Suprapubic skin (tissue), 4 donors: ENCODE results near the gene ANKRD40. TPM values are rescaled to one million over a fixed set of nuclear protein-coding genes. Genes with fewer than 3 reads are reported as not detected.

Experiments
- DNase-seq, 2 donors: peaks; one replicate each; pipeline ENCODE4 v3.0.0-alpha.2; 2019; ENCODE audit warnings: low spot score in 2 of 2
- H3K27ac ChIP-seq: fragments of 200-600 bp; sonication (generic); one replicate; pipeline ENCODE4 v1.5.1; 2019
- H3K27me3 ChIP-seq: fragments of 200-600 bp; sonication (generic); one replicate; pipeline ENCODE4 v1.5.1; 2019
- H3K36me3 ChIP-seq: fragments of 200-600 bp; sonication (generic); one replicate; pipeline ENCODE4 v1.5.1; 2019
- H3K4me1 ChIP-seq: fragments of 200-600 bp; sonication (generic); one replicate; pipeline ENCODE4 v1.5.1; 2019
- H3K4me3 ChIP-seq: fragments of 200-600 bp; sonication (generic); one replicate; pipeline ENCODE4 v1.5.1; 2019; ENCODE audit warnings: mild to moderate bottlenecking
- H3K9me3 ChIP-seq: fragments of 200-600 bp; sonication (generic); one replicate; pipeline ENCODE4 v1.5.1; 2019
- CTCF ChIP-seq, 2 donors: fragments of 200-600 bp in 1 of 2; fragments of 450-650 bp in 1 of 2; sonication (generic) in 1 of 2; IDR thresholded peaks; one replicate each; pipeline ENCODE4 v1.5.1; 2016 to 2019; ENCODE audit warnings: antibody characterized with exemption in 2 of 2, mild to moderate bottlenecking in 1 of 2, moderate library complexity in 1 of 2
- EP300 ChIP-seq: sonication (generic); formaldehyde crosslinking; IDR thresholded peaks from one replicate; pipeline ENCODE4 v1.6.1; 2017; ENCODE audit warnings: antibody characterized with exemption
- POLR2A ChIP-seq, 2 donors: fragments of 450-650 bp; IDR thresholded peaks; one replicate each; pipeline ENCODE4 v1.6.1; 2017; ENCODE audit warnings: antibody characterized with exemption in 2 of 2, mild to moderate bottlenecking in 2 of 2, moderate library complexity in 2 of 2
- POLR2AphosphoS5 ChIP-seq, 3 donors: sonication (generic); formaldehyde crosslinking; IDR thresholded peaks; one replicate each; pipeline ENCODE4 v1.6.1; 2017; ENCODE audit warnings: antibody characterized with exemption in 3 of 3
- WGBS: methylation state at CpG from one replicate; pipeline ENCODE4 v1.1.5; 2018; 5-methylcytosine and 5-hydroxymethylcytosine counted together
- total RNA-seq, 4 donors: library from RNA; depleted of rRNA; stranded (reverse); fragments of >200 nt; gene quantifications; one replicate each; pipeline ENCODE4 v1.1.0, GENCODE V29; 2016

Gene ANKRD40
- total RNA-seq, 4 donors from 2014 or later: 21.4 to 33.8 (median 26.6) TPM

- no peak overlapping the region for H3K4me3 ChIP-seq
- H3K27ac ChIP-seq: no peak overlapping the region
- no peaks in the 10 kb centered on the region for H3K27me3 ChIP-seq
- DNase-seq: no peak
- TF ChIP-seq CTCF (IDR thresholded peaks at IDR 0.05): no peak
- TF ChIP-seq POLR2A (IDR thresholded peaks at IDR 0.05): no peak
- no peak for TF ChIP-seq EP300
- no peak for TF ChIP-seq POLR2AphosphoS5 (IDR thresholded peaks at IDR 0.05)
- peaks cover 10% of the 10 kb centered on the region for H3K4me1 ChIP-seq
- no peaks in the 10 kb centered on the region for H3K9me3 ChIP-seq
- WGBS: 57% methylated on average over 8 of the region's 8 CpGs
- H3K36me3 ChIP-seq: no peaks in the 10 kb centered on the region
These were observed 39.5 kb downstream of the ANKRD40 start for GRCh38 chr17:50668025-50668837.

- H3K27ac ChIP-seq: no peak overlapping the region
These were observed 40.3 kb downstream of the ANKRD40 start for GRCh38 chr17:50667259-50668024.

GRCh38 chr17:50666316-50666715, 41.4 kb downstream of the ANKRD40 start:
- 97% methylated on average over 8 of the region's 8 CpGs for WGBS
- no peaks in the 10 kb centered on the region for H3K9me3 ChIP-seq
- no peaks in the 10 kb centered on the region for H3K27me3 ChIP-seq
- H3K36me3 ChIP-seq: no peaks in the 10 kb centered on the region
- no peak overlapping the region for H3K4me3 ChIP-seq
- DNase-seq: no peak
- TF ChIP-seq POLR2AphosphoS5 (IDR thresholded peaks at IDR 0.05) (no peak), EP300 (no peak), CTCF (IDR thresholded peaks at IDR 0.05) (no peak), POLR2A (IDR thresholded peaks at IDR 0.05) (no peak)
- H3K27ac ChIP-seq: no peak overlapping the region
- H3K4me1 ChIP-seq: peaks cover 14% of the 10 kb centered on the region

More at GRCh38 chr17:50667259-50668024, 40.3 kb downstream of the ANKRD40 start:
- WGBS: 96% methylated on average over 9 of the region's 14 CpGs
- Histone ChIP-seq H3K9me3 (no peaks in the 10 kb centered on the region), H3K27me3 (no peaks in the 10 kb centered on the region), H3K4me3 (no peak overlapping the region), H3K4me1 (peaks cover 5% of the 10 kb centered on the region), H3K36me3 (no peaks in the 10 kb centered on the region)
- DNase-seq: no peak
- TF ChIP-seq POLR2A (IDR thresholded peaks at IDR 0.05) (no peak), EP300 (no peak), CTCF (IDR thresholded peaks at IDR 0.05) (no peak), POLR2AphosphoS5 (IDR thresholded peaks at IDR 0.05) (no peak)

- Histone ChIP-seq H3K4me3 (no peak overlapping the region), H3K4me1 (peaks cover 18% of the 10 kb centered on the region), H3K9me3 (no peaks in the 10 kb centered on the region), H3K36me3 (no peaks in the 10 kb centered on the region), H3K27ac (no peak overlapping the region), H3K27me3 (no peaks in the 10 kb centered on the region)
- DNase-seq: no peak
- TF ChIP-seq CTCF (IDR thresholded peaks at IDR 0.05) (no peak), POLR2AphosphoS5 (IDR thresholded peaks at IDR 0.05) (no peak), POLR2A (IDR thresholded peaks at IDR 0.05) (no peak), EP300 (no peak)
- 75% methylated on average over 5 of the region's 5 CpGs for WGBS
These were observed 41.9 kb downstream of the ANKRD40 start for GRCh38 chr17:50665838-50666237.
